Measurements from ENCODE around the gene ANKRD42.
A peak's percentile ranks its signal among the peaks of the same experiment; 100 is the strongest.
"Not testable (repeated sequence)": the region's sequence is repeated elsewhere in the genome, so short reads cannot be mapped to it uniquely, and the experiment has no call there.

The ANKRD42 gene

DNA sequence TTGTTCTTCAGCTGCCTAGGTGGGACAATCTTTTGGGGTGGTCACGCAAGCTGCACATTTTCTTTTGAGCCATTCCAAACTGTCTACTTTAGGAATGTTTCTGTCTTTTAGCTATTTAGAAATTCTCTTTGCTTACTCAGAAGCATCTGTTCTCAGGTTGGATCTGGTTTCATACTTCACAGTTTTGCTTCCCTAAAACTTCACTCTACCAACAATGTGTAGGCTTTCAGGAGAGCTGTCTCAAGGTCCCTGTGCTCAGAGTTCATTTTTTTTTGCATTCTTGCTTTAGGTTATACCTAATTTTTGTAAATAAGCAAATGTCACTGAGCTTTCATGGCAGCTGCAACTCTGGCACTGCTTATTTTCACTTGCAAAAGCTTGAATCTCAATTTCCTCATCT lies 55.9 kb downstream of the ANKRD42 start:
- DNase-seq: no peak

DNA sequence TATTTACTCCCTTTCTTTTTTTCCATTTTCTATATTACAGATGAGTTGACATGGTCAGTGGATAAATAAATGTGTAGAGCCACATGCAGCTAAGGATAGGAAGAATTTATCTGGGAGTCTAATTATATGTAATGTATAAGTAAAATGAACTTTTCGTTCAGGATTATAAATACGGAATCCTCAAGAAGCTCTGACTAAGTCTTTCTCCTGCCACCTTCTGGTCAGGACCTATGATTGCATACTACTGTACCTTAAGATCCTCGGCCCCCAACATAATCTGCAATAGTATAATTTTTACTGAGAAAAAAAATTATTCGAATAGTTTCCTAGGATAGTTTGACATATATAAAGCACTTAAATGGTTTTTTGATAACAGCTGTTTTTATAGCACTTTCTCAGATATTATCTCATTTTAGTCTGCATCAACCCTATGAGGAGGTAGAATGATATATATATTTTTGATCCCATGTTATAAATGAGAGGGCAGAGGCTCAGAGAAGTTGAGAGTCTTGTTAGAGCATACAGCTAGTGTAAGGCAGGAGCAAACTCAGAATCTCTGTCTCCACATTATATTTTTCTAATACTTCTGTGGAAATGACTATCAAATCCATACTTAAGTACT lies 56.6 kb downstream of the ANKRD42 start:
- DNase-seq: peak; percentile 50

DNA sequence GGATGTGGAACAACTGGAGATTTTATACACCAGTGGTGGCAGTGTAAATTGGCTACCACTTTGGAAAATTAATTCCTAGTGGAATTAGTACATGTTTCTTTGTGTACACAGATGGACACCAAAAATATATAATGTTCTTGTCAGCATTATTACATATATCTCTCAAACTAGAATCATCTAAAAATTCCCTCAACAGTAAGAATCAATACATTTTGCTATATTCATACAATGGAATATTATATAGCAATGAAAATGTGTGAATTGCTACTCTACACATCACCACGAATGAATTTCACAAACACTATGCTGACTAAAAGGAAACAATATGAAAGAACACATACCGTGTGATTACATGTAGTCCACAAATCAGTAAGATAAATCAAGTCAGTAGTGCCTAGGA lies 58.8 kb downstream of the ANKRD42 start:
- no peak for DNase-seq

DNA sequence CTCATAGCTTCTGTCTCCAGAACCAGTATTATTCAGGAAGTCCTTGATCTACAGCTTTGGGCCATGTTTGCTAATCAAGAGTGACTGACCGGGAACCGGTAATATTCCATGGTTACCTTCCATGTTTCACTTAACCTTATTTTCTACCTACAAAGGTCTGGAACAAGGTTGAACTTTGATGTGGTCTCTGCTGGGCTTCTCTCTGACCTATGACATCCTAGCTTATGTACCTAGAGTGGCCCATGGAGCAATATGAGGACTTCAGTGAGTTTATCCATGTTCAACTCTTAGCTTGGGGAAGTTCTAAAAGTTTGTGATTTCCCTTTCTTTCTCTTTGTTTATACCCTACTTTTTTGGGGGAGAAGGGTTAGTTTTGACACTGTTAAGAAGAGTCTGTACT lies 59.4 kb downstream of the ANKRD42 start:
- no peak for DNase-seq

DNA sequence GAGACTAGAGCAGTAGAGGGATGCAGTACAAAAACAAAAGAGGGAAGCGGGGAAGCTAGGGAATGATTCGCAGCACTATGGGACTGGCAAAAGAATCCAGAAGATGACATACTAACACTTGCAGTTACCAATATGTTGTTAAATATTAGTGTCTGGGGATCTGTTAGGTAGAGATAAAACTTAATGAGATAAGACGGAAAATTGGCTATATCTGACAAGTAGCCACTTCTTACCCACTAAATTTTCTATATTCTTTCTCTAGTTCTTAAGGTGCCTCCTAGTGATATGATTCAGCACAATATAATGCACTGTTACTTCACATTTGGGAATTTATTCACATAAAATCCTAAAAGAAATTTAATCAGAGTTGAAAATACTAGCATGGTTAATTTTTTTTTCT lies 61.9 kb downstream of the ANKRD42 start:
- no peak for DNase-seq

DNA sequence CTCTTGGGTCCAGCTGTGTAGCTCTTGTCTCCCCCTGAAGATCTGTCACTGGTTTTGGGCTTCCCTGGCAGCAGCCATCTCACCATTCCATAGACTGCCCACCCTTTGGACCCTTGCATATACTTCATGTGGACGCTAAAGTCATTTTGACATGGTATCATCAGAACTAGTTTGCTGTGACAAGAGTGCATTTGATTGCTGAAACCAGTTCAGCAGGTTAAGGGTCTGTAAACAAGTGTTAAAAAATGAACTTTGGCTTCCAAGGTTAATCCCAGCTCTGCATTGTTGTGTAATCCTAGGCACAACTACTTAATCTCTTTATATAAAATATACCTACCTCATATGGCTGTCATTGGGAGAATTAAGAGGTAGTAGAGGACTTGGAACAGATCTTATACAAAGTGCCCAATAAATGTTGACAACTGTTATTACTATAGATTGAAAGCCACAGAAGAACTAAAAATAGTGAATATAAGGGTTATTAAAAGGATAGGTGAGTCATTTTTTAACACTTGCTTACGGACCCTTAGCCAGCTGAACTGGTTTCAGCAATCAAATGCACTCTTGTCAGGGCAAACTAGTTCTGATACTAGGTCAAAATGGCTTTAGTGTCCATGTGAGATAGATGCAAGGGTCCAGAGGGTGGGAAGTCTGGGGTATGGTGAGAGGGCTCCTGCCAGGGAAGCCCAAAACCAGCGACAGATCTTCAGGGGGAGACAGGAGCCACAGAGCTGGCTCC lies 63.3 kb downstream of the ANKRD42 start:
- no peak for DNase-seq

DNA sequence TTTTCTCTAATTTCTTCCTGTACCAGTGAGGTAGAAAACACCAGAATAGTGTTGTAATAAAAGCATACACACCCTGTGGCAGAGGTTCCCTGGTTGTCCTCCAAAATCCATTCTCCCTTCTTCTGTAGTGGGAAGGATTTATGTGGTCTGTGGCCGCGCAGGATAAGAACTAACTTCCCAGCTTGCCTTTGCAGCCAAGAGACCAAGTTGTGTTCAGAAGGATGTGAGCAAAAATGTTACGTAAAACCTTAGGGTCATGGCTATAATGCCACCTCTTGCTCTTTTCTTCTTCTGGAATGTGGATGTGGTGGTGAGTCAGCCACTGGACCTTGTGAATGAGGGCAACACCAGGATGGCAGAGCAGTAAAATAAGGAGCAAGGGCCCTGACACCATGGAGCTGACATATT lies 64.3 kb downstream of the ANKRD42 start:
- no peak for DNase-seq

DNA sequence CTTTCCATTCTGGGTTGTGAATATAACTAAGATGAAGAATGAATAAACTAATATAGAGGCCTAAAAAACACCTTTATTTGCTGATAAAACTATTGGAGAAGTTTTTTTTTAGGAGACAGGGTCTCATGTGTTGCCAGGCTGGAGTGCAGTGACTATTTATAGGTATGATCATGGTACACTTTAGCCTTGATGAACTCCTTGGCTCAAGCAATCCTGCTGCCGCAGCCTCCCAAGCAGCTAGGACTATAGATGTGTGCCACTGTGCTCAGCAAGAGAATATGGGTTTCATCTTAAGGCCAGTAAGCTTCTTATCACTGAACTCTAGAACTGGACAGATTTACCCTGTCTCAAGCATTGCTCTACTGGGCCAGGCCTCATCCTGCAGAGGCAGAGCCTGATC lies 66.0 kb downstream of the ANKRD42 start:
- DNase-seq: no peak

DNA sequence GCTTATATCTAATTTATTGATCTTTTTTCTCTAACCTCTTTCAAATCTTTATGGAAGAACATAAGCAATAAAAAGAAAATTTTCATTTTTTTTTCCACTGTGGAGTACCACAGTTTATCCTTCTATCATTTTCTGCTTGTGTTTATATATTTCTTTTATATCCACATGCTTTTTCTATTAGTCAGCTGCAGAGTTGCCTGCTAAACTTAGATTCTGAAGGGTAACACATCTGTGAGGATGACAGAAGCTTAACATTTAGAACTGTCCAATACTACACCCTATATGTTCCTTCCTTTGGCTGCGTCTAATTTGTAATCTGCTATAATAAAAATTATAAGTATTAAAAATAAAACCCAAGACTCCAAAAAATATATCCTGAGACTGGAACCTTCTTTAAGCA lies 71.8 kb downstream of the ANKRD42 start:
- no peak for DNase-seq

DNA sequence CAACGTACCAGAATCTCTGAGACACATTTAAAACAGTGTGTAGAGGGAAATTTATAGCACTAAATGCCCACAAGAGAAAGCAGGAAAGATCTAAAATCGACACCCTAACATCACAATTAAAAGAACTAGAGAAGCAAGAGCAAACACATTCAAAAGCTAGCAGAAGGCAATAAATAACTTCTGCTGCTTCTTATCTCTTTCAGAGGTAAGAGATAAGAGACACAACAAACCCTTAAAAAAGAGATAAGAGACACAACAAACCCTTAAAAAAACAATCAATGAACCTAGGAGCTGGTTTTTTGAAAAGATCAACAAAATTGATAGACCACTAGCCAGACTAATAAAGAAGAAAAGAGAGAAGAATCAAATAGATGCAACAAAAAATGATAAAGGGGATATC lies 75.6 kb downstream of the ANKRD42 start:
- DNase-seq: not testable (repeated sequence)

DNA sequence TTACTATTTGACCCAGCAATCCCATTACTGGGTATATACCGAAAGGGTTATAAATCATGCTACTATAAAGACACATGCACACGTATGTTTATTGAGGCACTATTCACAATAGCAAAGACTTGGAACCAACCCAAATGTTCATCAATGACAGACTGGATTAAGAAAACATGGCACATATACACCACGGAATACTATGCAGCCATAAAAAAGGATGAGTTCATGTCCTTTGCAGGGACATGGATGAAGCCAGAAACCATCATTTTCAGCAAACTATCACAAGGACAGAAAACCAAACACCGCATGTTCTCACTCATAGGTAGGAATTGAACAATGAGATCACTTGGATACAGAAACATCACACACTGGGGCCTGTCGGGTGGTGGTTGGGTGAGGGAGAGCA lies 78.2 kb downstream of the ANKRD42 start:
- not testable (repeated sequence) for DNase-seq

DNA sequence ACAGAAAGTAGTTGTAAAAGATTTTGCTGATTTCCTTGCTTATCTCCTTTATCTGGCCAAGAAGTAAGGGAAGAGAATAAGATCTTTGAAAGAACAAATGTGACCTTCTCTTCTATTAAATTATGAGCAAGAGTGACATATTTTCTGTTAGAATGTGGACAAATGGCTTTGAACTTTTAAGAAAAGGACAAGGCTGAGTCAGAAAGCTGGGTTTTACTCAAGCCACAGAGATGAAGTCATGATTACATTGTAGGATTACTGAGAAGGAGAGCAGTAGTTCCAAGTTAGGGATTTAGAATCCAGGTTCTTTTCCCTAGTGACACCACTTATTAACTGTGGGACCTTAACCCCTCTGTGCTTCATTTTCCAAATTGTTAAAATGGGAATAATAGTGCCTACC lies 79.1 kb downstream of the ANKRD42 start:
- no peak for DNase-seq

DNA sequence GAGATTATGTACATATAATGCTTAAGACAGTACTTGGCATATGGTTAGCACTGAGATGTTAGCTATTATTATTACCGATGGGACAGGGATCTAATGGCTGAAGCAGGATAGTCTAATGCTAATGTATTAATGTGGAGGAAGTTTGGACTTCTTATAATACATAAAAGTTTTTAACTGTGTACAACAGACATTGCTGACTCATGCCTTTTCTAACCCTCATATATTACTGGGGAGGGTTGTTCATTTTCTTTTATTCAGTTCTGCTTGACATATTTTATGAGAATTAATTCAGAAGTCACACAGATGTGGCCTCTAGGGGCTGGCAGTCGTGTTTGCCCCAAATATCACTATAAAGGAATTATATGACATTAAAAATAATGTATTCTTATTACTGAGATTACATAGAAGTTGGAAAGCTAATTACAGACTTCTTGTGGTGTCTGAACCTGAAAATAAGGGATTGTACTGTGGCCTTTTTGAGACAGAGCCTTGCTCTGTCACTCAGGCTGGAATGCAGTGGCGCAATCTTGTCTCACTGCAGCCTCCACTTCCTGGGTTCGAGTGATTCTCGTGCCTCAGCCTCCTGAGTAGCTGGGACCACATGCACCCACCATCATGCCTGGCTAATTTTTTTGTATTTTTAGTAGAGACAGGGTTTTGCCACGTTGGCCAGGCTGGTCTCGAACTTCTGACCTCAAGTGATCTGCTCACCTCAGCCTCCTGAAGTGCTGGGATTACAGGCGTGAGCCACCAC lies 82.6 kb downstream of the ANKRD42 start:
- DNase-seq: no peak

DNA sequence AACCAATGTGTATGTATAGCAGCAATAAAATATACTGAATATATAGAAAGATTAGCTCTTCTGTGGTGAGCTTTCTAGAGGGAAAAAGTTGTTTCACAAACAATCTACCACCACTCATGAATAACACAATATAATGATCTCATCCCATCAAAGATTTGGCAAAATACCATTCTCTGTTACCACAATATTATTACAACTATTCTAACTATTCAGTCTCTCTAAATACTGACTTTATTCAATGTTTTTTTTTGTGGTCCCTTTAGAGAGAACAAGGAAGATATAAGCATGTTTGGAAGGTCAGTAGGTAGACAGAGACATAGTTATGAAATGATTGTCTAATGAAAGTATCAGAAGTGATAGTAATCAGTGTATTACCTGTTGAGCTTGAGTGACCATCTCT lies 84.8 kb downstream of the ANKRD42 start:
- no peak for DNase-seq

DNA sequence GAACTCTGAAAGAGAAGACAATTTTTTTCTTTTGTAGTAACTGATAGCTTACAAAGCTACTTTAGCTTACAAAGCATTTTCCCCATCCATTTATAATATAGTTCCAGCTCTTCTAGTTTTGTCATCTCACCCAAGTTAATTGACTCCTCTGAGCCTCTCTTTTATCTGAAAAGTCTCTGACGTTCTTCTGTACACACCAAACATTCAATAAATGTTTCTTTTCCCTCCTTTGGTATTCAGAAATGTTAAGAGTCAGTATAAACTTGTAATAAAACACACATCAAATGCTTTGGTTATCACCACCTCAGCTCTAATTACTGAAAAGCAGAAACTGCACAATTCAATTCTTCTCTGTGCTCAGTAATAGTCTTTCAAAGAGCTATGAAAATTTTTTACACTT lies 86.7 kb downstream of the ANKRD42 start:
- no peak for DNase-seq

DNA sequence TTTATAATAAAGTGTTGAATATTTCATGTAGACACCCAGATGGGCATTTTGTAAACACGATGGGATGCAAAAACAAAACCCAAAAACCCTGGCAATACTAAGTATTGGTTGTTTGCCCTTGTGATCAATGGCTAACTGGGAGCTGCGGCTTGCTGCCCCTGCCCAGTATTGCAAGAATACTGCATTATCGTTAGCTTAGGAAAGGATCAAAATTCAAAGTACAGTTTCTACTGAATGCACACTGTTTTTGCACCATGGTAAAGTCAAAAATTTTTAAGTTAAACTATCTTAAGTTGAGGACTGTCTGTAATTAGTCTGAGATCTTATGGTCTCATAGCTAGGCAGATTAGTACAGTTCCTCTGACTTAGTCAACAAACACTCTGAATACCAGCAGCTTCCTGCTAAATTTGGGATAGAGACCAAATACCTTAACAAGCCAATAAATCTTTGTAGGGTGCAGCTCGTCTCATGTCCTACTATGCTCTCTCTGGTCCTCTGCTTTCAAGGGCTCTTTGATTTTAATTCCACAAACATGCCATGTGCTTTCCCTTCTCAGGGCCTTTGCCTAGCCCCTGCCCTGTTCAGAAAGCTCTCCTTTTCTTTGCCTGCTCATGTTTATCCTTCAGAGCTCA lies 88.7 kb downstream of the ANKRD42 start:
- DNase-seq: no peak

DNA sequence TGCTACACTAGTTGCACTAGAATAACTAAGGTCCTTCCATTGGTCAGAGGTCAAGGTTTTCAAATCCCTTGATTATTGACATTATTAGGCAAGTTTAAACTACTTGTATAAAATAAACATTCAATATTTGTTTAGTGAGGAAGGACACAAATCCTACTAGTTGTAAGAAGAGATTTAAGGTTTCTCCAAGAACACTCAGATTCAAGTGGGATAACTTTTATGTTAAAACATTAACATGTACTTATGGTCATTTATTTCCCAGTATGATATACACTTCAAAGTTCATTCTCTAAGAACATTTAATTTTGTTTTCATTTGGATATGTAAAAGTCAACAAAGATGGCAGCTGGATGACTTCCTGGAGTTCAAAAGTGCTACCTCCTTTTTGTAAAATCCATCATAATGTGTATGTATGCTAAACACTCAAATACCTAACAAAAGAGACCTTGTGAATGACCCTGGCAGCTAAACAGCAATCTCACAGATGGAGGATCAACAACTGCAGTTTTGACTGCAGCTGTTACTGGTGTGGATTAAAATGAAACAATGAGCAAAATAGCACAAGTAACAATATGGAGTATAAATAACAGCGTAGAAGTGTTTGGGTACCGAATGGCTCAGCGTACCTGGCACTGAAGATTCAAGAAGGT lies 91.1 kb downstream of the ANKRD42 start:
- no peak for DNase-seq

DNA sequence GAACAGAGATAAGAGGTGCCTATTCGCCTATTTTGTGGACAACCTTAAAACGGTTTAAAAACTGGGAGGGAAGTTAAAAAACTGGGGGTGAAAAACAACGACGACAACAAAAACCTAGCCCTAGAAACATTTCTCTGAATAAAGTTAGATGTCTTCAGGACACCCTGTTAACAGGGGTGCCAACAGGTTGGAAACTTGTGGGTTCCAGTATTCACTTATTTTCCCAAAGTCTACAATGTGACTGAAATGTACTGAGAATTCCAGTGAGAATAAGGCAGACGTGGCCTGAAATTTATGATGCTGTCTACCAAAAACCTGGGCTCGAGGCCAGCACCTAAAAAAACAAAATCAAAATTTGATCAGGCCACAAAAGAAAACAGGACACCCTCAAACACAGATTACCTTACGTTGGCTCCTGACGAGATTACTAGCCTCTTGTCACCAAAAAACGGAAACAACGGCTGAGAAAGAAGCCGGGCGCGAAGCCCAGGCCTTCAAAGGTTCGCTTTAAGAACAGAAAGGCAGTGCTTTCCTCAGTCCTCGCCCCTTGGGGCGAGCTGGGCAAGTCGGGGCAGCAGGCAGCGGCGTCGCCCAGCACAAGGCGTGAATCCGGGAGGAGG lies 91.7 kb downstream of the ANKRD42 start:
- no peak for DNase-seq

DNA sequence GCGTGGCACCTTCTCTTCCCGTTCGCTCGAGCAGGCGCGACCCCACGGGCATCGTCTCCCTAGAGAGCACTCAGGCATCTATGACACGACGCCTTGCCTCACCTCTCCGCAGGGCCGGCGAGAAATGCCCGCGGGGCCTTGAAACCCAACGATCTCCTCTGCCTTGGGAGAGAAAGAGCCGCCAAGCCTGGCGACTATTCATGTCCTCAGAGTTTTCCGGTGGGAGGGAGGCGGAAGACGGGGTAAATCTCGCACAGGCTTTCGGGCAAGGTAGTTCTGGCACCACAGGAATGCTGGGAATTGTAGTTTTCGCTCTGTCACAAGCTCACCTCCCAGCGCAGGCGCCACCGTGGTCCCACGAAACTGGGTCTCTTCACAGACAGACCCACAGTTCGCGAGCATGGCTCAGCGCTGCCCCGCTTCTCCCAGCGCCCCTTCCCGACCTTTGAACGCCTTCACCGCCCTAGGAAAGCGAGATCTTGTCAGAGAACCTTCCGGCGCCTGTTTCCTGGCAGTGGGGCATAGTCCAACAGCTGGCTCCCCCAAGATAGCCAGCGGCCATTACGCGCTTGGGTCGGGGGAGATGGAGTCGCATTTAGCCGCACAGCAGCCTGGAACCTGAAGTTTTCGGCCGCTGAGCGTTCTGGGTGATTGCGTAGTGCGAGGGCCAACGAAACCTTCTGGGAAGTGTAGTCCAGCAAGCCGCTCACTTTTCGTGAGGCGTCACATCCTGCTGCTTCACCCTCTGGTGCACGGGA lies 92.4 kb downstream of the ANKRD42 start, which contains the start of gene CCDC90B:
TSS of gene CCDC90B (minus strand) at position 597 of the 758 bp plus-strand sequence. CDS start at position 202, 395 bp downstream.
- DNase-seq: peak; percentile 97

DNA sequence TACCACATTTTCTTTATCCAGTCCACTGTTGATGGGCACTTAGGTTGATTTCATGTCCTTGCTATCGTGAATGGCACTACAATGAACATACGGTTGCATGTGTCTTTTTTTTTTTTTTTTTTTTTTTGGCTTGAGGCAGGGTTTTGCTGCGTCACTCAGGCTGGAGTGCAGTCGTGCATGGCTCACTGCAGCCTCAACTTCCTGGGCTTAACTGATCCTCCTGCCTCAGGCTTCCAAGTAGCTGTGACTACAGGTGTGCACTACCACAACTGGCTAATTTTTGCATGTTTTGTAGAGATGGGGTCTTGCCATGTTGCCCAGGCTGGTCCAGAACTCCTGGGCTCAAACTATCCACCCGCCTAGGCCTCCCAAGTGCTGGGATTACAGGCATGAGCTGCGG lies 94.1 kb downstream of the ANKRD42 start:
- DNase-seq: no peak

DNA sequence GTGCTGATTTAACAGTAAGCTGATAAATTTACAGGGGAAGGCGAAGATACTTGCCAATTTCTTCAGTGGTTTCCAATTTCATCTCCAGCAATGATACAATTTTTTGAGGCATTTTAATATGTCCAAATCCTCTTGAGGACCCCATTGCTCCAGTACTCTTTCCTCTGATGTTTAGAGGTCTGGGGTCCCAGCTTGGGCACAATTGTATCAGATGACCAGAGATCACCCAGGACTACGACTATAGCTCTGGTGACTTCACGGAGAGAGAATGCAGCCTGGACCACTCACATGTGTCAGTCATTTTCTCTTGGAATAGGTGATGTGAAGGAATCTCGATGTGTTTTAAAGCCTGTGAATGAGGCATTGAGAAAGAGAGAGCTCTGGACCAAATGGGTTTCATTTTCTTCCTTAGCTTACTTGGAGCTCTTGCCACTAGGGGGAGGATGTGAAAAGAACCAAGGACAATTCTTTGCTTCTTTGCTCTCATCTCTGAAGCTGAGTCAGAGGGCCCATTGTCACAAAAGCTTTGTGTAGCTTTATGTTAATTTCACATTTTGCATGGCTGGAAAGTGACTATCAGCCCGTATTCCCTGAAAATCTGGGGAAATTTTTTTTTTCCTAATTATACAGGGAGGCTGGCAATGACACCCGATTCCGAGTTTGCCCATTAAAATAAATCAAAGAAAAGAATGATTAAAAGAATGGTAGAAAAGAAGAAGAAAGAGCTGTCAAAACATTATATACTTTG lies 99.4 kb downstream of the ANKRD42 start:
- peak; percentile 35 for DNase-seq
